Activated T-cell treated with anti-CD3 and anti-CD28 coated beads for 4 hours (primary cell): Measurements from ENCODE around the gene MMEL1.
"Not testable (repeated sequence)": the region's sequence is repeated elsewhere in the genome, so short reads cannot be mapped to it uniquely, and the experiment has no call there.

ENCODE experiments used
- DNase-seq: peaks from one replicate; pipeline ENCODE4 v3.0.0-alpha.2; 2020

MMEL1 gene

DNA sequence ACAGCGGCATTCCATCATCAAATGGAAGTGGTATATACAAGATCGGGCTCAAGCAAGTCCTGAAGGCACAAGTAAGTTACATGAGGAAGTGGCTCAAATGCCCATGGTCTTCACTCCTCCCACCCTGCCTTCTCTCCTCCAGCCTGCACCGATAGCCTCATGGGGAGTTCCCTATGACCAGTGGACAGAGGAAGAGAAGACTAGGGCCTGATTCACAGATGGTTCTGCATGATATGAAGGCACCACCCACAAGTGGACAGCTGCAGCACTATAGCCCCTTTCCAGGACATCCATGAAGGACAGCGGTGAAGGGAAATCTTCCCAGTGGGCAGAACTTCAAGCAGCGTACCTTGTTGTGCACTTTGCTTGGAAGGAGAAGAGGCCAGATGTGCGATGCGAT, 7.1 kb downstream of the MMEL1 start:
- DNase-seq, result not testable (repeated sequence)

DNA sequence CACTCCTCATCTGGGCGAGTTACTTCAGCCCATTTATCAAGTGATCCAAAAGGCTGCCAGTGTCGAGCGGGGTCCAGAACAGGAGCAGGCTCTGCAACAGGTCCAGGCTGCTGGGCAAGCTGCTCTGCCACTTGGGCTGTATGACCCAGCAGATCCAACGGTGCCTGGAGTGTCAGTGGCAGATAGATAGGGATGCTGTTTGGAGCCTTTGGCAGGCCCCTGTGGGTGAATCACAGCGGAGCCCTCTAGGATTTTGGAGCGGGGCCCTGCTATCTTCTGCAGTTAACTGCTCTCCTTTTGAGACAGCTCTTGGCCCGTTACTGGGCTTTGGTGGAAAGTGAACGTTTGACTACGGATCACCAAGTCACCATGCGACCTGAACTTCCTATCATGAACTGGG, 7.5 kb downstream of the MMEL1 start:
- no peak for DNase-seq

DNA sequence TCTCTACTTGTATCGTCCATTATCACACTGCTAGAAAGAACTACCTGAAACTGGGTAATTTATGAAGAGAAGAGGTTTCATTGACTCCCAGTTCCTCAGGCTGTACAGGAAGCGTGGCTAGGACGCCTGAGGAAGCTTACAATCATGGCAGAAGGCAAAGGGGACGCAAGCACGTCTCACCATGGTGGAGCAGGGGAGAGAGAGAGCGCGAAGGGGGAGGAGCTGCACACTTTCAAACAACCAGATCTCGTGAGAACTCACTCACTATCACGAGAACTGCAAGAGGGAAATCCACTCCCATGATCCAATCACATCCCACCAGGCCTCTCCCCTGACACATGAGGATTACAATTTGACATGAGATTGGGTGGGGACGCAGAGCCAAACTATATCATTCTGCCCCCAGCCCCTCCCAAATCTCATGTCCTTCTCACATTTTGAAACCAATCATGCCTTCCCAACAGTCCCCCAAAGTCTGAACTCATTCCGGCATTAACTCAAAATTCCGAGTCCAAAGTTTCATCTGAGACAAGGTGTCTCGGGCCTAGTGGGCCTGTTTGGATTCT, 8.0 kb downstream of the MMEL1 start:
- no peak for DNase-seq

DNA sequence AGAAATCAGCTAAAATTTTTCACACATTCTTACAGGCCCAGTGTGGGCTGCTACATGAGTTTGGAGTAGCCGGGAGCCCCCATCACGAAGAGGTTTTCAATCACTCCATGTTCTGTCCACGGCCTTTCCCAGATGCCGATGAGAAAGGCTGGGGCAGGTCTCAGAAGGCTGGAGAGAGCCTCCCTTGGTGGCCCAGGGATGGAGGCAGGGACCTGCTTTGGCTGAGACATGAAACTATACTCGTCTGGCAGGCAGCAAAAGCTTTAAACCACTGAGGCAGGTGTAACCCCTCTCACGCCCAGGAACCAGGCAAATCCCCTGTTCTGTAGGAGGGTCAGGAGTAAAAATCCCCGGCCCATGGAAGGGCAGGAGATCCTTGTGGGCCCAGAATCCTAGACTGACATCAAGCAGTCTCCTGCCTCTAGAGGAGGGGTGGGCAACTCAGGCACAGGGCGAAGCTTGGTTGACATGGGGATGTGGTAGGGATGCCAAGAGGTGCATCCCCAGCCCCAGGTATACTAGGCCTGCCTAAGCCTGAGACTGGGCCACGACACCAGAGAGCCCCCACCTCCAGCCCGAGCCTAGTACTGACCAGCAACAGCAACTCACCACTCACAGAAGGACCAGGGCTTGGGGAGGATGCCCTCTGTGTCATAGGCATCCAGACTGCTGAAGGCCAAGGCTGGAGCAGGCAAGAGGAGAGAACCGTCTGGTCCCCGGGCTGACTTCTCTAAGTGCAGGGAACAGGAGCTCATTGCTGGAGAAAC, 9.1 kb downstream of the MMEL1 start:
- no peak for DNase-seq

DNA sequence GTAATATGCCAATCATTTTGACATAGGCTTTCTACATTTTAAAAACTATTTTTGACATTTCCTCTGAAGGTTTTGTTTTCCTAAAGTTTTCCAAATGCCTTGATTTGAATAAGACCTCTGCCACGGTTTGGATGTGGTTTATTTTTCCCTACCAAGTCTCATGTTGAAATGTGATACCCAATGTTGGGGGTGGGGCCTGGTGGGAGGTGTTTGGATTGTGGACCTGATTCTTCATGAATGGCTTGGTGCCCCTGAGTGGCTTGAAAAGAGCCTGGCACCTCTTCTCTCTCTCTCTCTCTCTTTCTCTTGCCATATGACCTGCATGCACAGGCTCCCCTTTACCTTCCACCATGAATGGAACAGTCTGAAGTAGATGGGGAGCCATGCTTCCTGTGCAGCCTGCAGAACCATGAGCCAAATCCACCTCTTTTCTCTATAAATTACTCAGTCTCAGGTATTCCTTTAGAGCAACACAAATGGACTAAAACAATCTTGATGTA, 14.8 kb downstream of the MMEL1 start:
- no peak for DNase-seq

DNA sequence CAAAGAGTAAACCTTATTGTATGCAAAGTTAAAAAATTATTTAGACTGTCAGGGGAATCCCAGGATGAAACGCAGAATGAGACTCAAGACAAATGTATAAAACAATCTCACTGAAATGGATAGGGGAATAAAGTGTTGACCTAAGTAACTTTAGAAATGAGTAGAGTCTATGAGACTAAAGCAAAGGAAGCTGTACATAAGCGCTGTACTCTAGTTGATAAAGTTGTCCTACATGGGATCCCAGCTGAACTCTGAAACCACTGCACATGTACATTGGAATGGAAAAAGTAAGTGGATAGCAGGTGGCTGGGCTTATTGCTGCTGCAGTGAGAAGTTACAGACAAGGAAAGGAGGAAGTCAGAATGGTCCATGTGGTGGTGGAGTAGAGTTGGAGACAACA, 18.7 kb downstream of the MMEL1 start:
- DNase-seq, result no peak

DNA sequence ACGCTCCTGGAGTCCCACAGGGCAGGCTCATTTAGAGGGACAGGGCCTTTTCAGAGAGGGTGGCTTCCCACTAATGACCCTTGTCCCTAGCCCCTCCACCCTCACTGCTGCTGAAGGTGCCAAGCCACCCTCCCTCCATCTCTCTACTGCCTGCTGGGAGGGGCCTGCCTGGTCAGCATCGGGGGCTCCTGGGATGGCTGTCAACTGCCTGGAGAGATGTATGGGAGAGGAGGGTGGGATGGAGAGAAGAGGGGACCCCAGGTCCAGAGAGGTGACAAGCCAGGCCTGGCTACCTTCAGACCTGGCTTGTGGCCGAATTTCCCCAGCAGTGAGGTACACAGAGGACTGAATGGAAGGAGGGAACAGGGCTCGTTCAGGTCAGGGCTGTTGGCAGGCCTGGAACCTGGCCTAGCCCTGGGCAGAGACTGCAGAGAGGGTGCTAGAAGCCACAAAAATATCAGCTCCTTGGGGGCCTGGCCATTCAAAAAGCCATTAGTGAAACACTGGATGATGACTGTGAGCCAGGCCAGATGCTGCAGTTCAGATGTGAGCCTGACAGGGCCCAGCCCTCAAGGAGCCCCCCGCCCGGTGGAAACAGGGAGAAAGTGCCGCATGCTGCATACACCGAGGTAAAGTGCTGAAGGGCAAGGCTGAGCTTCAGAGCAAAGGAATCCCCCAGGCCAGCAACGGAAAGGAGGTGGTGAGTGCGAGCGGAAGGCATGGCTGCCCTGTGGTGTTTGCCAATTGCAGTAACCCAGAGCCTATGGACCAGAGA, 20.0 kb downstream of the MMEL1 start:
- no peak for DNase-seq

DNA sequence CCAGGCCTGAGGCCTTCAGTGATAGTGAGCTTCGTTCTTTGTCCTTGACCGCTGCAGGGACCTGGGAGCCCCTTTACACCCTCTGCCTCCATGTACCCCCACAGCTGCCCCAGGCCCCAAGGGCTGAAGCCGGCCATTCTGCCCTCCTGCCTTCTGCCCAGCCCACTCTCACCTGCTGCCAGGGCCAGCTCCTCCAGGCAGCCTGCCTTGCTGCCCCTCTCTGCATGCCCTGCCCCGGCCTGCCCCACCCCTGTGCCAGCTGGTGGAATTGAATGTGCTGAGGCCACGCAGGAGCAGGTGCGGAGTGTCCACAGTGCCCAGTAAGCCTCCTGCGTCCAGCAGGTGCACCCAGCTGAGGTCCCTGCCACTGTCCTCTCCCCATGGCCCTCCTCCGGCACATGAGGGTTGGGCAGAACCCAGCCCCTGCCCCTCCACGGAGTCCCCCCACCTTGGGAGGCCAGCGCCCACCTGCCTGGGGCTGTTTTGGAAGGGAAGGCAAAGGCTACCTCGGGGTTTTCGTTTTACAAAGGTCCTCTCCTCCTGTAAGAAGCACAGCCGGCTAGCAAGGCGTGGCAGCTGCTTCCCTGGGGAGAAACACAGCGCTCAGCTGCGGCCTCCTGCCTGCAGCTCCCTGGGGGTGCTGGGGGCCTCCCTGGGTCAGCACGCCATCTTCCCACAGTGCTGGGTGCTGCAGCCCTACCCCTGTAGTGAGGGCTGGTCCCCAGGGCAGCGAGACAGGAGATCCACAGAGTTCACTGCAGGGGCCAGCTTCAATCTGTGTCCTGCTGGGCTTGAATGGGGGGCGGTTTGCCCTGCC, 21.0 kb downstream of the MMEL1 start:
- DNase-seq, result no peak

DNA sequence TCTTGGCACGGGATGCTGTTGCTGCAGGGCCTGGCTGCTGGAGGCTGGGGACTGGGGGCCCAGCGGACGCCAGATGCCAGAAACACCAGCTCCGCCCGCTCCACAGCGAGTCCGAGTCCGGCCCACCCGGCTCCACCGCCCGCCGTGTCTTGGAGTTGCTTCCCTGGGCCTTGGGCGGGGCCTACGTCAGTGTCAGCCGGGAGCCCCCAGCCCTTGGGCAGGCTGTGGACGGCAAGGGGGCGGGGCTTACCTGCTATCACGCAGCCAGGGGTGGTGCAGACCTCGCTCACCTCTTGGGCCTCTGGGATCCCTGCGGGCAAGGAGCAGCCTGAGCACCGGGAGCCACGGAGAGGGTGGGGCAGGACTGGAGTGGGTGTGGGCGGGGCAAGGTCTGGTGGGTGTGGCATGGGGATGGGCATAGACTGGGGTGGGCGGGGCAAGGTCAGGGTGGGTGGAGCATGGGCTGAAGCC, 21.8 kb downstream of the MMEL1 start:
- no peak for DNase-seq

DNA sequence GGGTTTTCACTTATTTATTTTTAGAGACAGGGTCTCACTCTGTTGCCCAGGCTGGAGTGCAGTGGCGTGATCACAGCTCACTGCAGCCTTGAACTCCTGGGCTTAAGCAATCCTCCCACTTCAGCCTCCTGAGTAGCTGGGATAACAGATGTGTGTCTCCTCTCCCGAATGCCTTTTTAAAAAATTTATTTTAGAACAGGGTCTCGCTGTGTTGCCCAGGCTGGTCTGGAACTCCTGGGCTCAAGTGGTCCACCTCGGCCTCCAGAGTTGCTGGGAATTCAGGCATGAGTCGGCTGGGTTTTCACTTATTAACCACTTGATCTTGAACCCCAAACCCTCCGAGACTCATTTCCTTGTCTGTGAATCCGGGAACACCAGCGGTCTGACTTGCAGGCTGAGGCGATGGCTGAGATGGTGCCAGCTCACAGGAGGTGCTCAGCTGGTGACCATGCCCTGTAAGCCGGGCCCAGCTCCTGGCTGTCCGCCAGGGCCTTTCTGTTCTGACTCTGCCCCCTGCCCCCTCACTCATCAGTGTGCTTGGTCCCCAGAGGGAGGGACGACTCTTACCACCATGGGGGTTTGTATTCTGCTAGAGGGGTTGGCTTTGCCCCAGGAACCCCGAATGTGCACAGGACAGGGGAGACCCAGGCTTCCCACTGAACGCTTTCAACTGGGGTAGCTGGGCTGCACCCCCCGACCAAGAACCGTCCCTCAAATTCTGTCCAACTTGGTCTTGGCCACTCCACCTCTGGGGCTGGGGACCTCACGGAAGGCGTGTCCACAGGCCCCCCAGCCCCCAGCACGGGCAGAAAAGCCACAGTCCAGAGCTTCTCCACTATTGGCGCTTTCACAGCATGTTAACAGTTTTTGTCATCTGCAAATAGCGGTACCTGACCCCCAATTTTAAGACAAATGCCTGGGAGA, 22.5 kb downstream of the MMEL1 start:
- no peak for DNase-seq

DNA sequence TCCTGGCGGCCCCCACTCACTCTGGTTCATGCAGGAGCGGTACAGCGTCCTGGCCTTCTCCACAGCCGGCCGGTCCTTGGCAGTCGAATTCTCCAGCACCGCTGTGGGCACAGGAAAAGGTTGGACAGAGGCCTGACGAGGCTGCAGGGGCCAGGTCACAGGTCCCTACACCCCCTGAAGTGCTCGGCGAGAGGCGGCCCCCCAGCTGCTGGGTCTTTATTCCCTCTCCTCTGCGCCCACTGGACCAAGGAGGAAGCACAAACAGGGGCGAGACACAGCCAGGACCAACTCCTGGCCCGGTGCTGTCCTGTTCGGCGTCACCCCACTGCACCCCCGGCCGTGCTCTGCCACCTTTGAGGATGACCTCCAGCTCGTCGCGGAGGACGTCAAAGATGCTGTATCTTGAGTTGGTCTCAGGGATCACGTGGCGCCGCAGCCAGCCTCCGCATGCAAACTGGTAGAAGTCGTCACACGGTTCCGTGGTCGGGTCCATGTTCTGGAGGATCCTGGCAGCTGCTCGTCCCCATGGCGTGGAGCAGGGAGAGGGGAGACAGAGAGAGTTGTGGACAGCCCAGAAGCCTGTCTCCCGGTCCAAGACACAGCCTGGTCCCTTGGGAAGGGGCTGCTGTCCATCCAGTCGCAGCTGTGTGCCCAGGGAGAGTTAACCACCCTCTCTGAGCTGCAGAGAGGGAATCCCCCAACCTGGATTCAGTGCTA, 23.3 kb downstream of the MMEL1 start:
- DNase-seq, result no peak

DNA sequence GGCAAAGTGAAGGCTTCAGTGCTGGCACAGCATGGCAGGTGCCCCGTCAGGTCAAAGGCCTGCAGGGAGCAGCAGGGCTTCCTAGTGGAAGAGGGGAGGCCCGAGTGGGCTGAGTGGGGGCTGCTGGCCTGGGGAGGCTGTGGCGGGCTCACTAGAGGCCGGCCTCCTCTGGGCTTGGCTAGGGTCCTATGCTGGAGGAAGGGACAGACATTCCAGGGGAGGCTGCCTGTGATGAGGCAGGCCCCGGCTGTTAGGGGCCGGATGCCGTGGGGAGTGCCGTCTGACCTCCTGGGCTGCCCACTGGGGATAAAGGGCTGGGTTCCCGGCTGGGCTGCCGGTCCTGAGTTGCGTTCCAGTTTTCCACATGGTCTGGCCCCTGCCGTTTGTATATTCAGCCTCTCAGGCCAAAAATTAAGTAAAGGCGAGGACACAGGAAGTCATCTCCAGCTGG, 25.1 kb downstream of the MMEL1 start:
- DNase-seq, result no peak

DNA sequence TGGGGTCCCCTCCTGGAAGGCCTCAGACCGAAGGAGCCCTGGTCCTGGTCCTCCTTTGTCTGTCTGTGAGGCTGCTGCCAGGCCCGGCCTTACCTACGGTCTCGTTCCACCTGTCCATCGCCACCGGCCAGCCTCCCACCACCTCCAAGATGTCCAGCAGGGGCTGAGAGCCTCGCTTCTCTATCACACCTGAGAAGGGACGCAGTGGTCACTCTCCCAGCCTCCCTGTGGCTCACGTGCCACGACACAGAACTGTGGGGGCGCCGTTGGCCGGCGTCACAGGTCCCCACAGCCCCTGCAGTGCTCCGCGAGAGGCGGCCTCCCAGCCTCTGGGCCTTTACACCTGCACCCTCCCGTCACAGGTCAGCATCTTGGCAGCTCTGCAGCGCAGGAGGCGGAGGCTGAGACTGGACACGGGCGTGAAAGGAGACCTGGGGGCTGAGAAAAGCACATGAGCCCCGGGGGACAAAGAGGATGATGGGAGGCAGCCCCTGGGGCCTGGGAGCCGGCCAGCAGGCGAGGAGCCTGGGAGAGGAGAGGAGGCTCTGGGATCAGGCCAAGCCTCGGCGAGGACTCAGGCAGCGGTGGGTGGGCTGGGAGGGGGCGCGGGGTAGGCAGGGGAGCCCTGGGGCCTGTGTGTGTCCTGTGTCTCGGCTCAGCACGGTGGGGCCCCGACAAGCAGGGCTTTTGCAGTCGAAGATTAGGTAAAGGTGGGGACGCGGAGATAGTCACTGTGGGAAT, 25.8 kb downstream of the MMEL1 start:
- no peak for DNase-seq

DNA sequence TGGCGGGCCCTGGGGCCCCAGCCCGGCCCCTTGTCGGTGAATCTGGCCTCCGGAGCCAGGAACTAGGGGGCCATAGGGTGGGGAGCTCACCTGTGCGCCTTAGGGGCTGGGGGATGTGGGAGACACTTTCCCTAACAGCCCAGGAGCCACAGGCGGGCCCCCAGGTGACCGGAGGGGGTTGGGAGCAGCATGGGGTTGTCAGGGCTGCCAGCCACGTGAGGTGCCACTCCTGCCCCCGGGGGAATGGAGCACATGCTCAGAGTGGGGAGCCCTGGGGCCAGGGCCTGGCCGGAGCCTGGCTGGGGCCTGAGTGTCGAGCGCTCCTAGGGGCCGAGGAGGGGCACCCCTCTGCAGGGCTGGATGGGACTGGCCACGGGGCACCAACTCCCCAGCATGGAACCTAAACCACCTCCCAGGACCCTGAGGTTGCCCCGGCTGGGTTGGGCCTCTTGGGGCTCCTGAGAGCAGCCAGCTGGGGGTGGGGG, 26.4 kb downstream of the MMEL1 start:
- DNase-seq, result no peak

DNA sequence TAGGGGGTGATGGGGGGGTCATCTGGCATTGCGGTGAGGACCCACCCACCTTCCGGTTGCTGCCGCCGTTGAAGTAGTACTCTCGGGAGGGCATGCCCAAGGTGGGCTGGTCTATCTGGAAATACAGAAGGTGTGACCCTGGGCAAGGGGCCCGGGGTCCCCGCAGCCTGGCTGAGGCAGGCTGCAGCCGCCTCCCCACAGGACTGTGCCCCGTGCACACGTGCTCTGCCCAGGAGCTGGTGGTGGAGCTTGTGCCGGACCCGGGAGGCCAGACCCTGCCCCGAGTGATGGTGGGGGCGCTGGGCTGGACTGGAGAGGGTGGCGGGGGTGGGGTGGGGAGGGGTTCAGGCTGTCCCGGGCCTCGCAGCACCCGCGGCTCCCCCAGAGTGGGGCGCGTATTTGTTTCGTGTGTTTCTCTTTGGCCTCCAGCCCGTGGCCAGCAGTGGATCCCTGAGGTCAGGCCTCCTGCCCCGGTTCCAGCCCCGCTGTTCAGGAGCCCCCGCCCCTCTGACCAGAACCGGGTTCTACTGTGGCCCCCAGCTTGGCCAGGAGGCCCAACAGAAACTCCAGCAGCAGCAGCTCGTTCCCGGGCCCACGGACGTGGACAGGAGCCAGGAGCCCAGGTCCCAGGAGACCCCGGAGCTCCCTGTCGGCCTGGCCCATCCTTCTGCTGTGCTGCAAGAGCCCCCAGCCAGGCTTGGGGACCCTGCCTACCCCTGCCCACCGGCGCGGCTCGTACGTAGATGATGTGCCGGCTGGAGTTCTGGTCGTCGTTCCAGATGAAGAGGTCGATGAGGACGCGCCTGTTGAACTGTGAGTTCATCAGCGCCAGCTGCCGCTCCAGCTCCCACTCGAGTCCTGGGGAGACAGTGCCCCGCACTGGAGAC, 27.1 kb downstream of the MMEL1 start:
- DNase-seq, result no peak

DNA sequence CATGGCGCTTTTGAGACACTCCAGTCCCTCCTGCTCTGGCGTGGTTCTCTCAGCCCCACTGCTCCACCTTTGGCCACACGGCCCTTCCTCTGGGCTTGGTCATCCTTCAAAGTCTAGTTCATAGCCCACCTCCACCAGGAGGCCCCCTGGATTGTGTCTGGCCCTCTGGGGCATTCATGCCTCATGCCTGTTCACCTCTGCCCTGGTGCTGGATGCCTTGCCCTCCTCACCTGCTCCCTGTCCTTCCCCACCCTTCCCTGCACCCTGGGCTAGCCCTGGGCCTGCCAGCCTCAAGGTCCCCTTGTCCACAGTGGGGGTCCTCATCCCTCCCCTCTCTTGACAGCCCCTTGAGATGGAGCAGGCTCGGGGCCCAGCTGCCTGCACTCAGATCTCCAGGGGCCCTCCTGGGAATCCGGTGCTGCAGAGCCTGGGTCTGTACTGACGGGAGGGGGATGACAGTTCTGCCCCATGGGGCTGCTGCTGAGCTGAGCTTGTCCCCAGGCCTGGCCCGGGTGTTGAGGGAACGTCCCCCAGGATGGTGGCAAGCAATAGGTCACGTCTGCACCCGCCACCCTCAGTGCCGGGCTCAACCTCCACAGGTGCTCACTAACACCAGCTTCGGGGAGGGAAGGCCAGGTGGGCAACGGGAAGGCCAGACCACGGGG, 27.8 kb downstream of the MMEL1 start:
- no peak for DNase-seq

DNA sequence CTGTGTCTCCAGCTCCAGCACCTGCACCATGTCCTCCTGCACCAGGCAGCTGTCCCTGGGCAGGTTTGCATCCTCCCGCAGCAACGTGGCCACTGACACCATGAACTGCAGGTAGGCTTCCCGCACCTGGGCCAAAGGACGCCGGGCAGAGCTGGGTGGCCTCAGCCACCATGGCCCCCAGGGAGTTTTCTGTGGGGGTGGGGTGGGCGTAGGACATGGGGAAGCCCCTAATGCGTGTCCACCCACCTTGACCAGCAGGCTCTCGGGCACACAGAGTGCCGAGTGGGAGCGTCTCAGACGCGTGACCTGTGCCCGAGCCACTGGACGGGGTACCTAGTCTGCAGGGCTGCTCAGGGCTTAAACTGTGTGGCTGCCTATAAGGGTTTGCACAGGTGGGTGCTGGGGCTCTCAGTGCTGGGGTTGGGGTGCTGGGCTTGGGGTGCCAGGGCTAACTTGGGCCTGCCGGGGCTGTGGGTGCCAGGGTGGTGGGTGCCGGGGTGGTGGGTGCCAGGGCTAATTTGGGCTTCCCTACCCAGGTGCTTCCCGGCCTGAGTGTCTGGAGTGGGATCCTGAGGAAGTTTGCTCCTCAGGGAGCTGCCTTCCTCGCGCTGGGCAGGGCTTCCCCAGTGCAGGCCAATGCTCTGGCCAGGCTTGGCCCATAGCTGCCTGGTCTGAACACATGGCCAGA, 28.5 kb downstream of the MMEL1 start:
- DNase-seq, result no peak
